Measurements from ENCODE around the gene COASY. TPM values are rescaled to one million over a fixed set of nuclear protein-coding genes. Genes with fewer than 3 reads are reported as not detected.
A peak's percentile ranks its signal among the peaks of the same experiment; 100 is the strongest.

COASY gene
- polyA plus RNA-seq, 3 donors, result 52.6 to 63.8 (median 57.9) TPM

GRCh38 chr17:42553866-42554249 is 8.1 kb upstream of the COASY start:
- intact Hi-C loops (cut with micrococcal nuclease), result no loop called here
- DNase-seq, result peak in 2 of 3 donors; percentile 8 to 33
- H3K36me3 Mint-ChIP-seq, result peaks cover 6 to 14% of the 10 kb centered on the region in 2 donors

GRCh38 chr17:42554250-42555121 is 7.5 kb upstream of the COASY start:
- under 1% methylated on average over 71 of the region's 82 CpGs for WGBS (ENCODE audit: insufficient coverage)
- intact Hi-C loops (cut with micrococcal nuclease), result no loop called here
- TF ChIP-seq, protein P1, sequence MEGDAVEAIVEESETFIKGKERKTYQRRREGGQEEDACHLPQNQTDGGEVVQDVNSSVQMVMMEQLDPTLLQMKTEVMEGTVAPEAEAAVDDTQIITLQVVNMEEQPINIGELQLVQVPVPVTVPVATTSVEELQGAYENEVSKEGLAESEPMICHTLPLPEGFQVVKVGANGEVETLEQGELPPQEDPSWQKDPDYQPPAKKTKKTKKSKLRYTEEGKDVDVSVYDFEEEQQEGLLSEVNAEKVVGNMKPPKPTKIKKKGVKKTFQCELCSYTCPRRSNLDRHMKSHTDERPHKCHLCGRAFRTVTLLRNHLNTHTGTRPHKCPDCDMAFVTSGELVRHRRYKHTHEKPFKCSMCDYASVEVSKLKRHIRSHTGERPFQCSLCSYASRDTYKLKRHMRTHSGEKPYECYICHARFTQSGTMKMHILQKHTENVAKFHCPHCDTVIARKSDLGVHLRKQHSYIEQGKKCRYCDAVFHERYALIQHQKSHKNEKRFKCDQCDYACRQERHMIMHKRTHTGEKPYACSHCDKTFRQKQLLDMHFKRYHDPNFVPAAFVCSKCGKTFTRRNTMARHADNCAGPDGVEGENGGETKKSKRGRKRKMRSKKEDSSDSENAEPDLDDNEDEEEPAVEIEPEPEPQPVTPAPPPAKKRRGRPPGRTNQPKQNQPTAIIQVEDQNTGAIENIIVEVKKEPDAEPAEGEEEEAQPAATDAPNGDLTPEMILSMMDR (IDR thresholded peaks at IDR 0.05), result no peak
- Histone ChIP-seq H3K27me3 (ENCODE audit: control insufficient read depth in 2 of 2, insufficient read depth in 2 of 2, low read length in 2 of 2) (no peaks in the 10 kb centered on the region), H3K36me3 (replicated peaks in 1 of 2; ENCODE audit: control insufficient read depth in 1 of 2, insufficient read depth in 2 of 2, low read length in 2 of 2) (no peaks in the 10 kb centered on the region), H3K4me3 (replicated peaks in 1 of 3; ENCODE audit: low read depth in 2 of 3, low read length in 3 of 3) (peak overlapping the region; percentile 77 to 94 (median 83)), H3K27ac (ENCODE audit: low read depth in 1 of 2, low read length in 2 of 2) (peak overlapping the region; percentile 53 to 83), H4K20me1 (ENCODE audit: insufficient read depth, low read length) (no peaks in the 10 kb centered on the region), H3K9ac (ENCODE audit: insufficient read depth, low read length, poor library complexity, severe bottlenecking) (peak overlapping the region; percentile 91), H3K4me1 (ENCODE audit: control insufficient read depth in 1 of 2, insufficient read depth in 2 of 2, low read length in 2 of 2) (peaks cover 18 to 22% of the 10 kb centered on the region in 2 donors), H3K9me3 (replicated peaks in 1 of 2; ENCODE audit: control insufficient read depth in 1 of 2, insufficient read depth in 1 of 2, low read length in 2 of 2) (no peaks in the 10 kb centered on the region), H3K79me2 (ENCODE audit: insufficient read depth, low read length) (peaks cover 11% of the 10 kb centered on the region), H2AFZ (ENCODE audit: insufficient read depth, low read depth, low read length, poor library complexity, severe bottlenecking) (peak overlapping the region; percentile 99), H3K4me2 (replicated peaks; ENCODE audit: extremely low read depth, low read length, poor library complexity, severe bottlenecking) (peak overlapping the region; percentile 99)
- Mint-ChIP-seq H3K4me1 (peaks cover 25% of the 10 kb centered on the region), H3K4me3 (peak overlapping the region; percentile 94 to 97), H3K9me3 (no peaks in the 10 kb centered on the region), H3K27ac (peak overlapping the region; percentile 70 to 94 (median 85)), H3K27me3 (ENCODE audit: low read depth in 3 of 3) (peaks cover 2 to 6% (median 3%) of the 10 kb centered on the region in 3 donors), H3K36me3 (peaks cover 0 to 7% of the 10 kb centered on the region in 2 donors)
- DNase-seq, result peak; percentile 57 to 66 (median 65)

More at GRCh38 chr17:42553866-42554249, 8.1 kb upstream of the COASY start:
- TF ChIP-seq, protein P1 (IDR thresholded peaks at IDR 0.05), result no peak
- Histone ChIP-seq H3K79me2 (ENCODE audit: insufficient read depth, low read length) (peaks cover 11% of the 10 kb centered on the region), H3K4me2 (replicated peaks; ENCODE audit: extremely low read depth, low read length, poor library complexity, severe bottlenecking) (peak overlapping the region; percentile 99), H4K20me1 (ENCODE audit: insufficient read depth, low read length) (peaks cover 6% of the 10 kb centered on the region), H3K4me1 (ENCODE audit: control insufficient read depth in 1 of 2, insufficient read depth in 2 of 2, low read length in 2 of 2) (peaks cover 18 to 22% of the 10 kb centered on the region in 2 donors), H3K36me3 (replicated peaks in 1 of 2; ENCODE audit: control insufficient read depth in 1 of 2, insufficient read depth in 2 of 2, low read length in 2 of 2) (no peaks in the 10 kb centered on the region), H3K9ac (ENCODE audit: insufficient read depth, low read length, poor library complexity, severe bottlenecking) (peak overlapping the region; percentile 91), H2AFZ (ENCODE audit: insufficient read depth, low read depth, low read length, poor library complexity, severe bottlenecking) (peak overlapping the region; percentile 99), H3K9me3 (replicated peaks in 1 of 2; ENCODE audit: control insufficient read depth in 1 of 2, insufficient read depth in 1 of 2, low read length in 2 of 2) (no peaks in the 10 kb centered on the region), H3K27me3 (ENCODE audit: control insufficient read depth in 2 of 2, insufficient read depth in 2 of 2, low read length in 2 of 2) (peaks cover 4% of the 10 kb centered on the region in 2 donors), H3K4me3 (replicated peaks in 1 of 3; ENCODE audit: low read depth in 2 of 3, low read length in 3 of 3) (peak overlapping the region; percentile 77 to 94 (median 83)), H3K27ac (ENCODE audit: low read depth in 1 of 2, low read length in 2 of 2) (peak overlapping the region in 1 of 2 donors; percentile 83)
- peaks cover 30% of the 10 kb centered on the region for H3K4me1 Mint-ChIP-seq
- H3K4me3 Mint-ChIP-seq, result peak overlapping the region; percentile 94 to 97
- peak overlapping the region in 6 of 7 donors; percentile 53 to 94 (median 76) for H3K27ac Mint-ChIP-seq
- H3K27me3 Mint-ChIP-seq (ENCODE audit: low read depth in 3 of 3), result peaks cover 8 to 11% (median 9%) of the 10 kb centered on the region in 3 donors
- 69% methylated on average over 16 of the region's 16 CpGs for WGBS (ENCODE audit: insufficient coverage)
- H3K9me3 Mint-ChIP-seq, result no peaks in the 10 kb centered on the region
